Small intestine (tissue), 7 donors: ENCODE results near the gene ELF5. TPM values are rescaled to one million over a fixed set of nuclear protein-coding genes. Genes with fewer than 3 reads are reported as not detected.

Experiments
- DNase-seq, 2 donors: peaks; one replicate each; pipeline versions ENCODE4 v3.0.0 to v3.0.0-alpha.2; 2013
- FAIRE-seq: peaks from 2 replicates; lab custom pipeline; 2012; peaks lifted over from hg19 to GRCh38; lab: Jason Lieb, UNC
- H3K27ac ChIP-seq, 3 donors: one replicate each; pipeline ENCODE4 v1.5.1; 2013; ENCODE audit warnings: low read length in 2 of 3, mild to moderate bottlenecking in 2 of 3, control low read depth in 1 of 3, inconsistent platforms in 1 of 3, low read depth in 1 of 3, moderate library complexity in 1 of 3
- H3K27me3 ChIP-seq, 3 donors: one replicate each; pipeline ENCODE4 v1.6.1; 2013; ENCODE audit warnings: low read length in 3 of 3, inconsistent platforms in 1 of 3; ENCODE audit not compliant: control insufficient read depth in 3 of 3, insufficient read depth in 3 of 3
- H3K36me3 ChIP-seq, 3 donors: one replicate each; pipeline ENCODE4 v1.6.1; 2013; ENCODE audit warnings: low read length in 3 of 3, inconsistent platforms in 1 of 3, low read depth in 1 of 3, mild to moderate bottlenecking in 1 of 3, moderate library complexity in 1 of 3; ENCODE audit not compliant: control insufficient read depth in 3 of 3, insufficient read depth in 2 of 3
- H3K4me1 ChIP-seq, 3 donors: one replicate each; pipeline ENCODE4 v1.6.1; 2013; ENCODE audit warnings: low read length in 2 of 3, inconsistent platforms in 1 of 3, low read depth in 1 of 3, mild to moderate bottlenecking in 1 of 3, moderate library complexity in 1 of 3; ENCODE audit not compliant: control insufficient read depth in 3 of 3, insufficient read depth in 2 of 3
- H3K4me3 ChIP-seq, 3 donors: one replicate each; pipeline ENCODE4 v1.5.1; 2013; ENCODE audit warnings: low read length in 3 of 3, control low read depth in 1 of 3, inconsistent platforms in 1 of 3, low read depth in 1 of 3, mild to moderate bottlenecking in 1 of 3, moderate library complexity in 1 of 3
- H3K9me3 ChIP-seq, 2 donors: one replicate each; pipeline ENCODE4 v1.6.1; 2013; ENCODE audit warnings: low read depth in 1 of 2, low read length in 1 of 2; ENCODE audit not compliant: control insufficient read depth in 2 of 2, insufficient read depth in 1 of 2
- WGBS, 3 donors: extraction: QIAGEN DNeasy Blood & Tissue Kit; methylation state at CpG; one replicate each; pipeline ENCODE4 v1.1.7; 2013; 5-methylcytosine and 5-hydroxymethylcytosine counted together
- polyA plus RNA-seq, 4 donors: library from polyadenylated mRNA; stranded (reverse) in 3 of 4; unstranded in 1 of 4; fragments of 200-250 nt in 3 of 4; fragments of 120-200 nt in 1 of 4; gene quantifications; one replicate each; pipeline versions ENCODE4 v1.2.1 to v1.2.3, GENCODE V29; 2013
- donor health status: healthy with polysubstance abuse.
- donor health status: control.
- donor health status: control.
- donor health status: Bipolar disorder and iron deficiency.
- donor health status: healthy.

Gene ELF5
- polyA plus RNA-seq, 4 donors, result not detected

DNA sequence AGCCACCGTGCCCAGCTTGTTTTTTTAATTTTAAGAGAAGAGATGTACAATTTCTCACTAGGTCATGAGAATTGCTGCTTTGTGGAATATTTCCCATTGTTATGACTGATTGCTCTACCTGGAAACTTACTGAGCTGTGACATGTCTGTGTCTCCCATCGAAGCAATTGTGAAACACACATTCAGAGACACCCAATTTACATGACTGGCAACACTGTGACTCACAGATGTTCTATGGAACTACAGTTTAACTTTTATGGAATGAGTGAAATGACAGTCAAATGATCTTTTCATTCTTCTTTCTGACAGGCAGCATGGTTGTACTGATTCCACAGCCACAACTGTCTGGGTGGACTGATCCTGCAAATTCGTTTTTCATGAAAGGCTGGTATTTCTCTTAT is 32.3 kb downstream of the ELF5 start:
- DNase-seq, result no peak
- WGBS, 3 donors, result 60 to 78% (median 72%) methylated on average over 3 of the region's 3 CpGs
- no peaks in the 10 kb centered on the region for H3K9me3 ChIP-seq
- H3K4me1 ChIP-seq, result no peaks in the 10 kb centered on the region
- no peak for FAIRE-seq
- no peak overlapping the region for H3K4me3 ChIP-seq
- H3K27ac ChIP-seq, result no peak overlapping the region
- H3K27me3 ChIP-seq, result no peaks in the 10 kb centered on the region
- H3K36me3 ChIP-seq, result no peaks in the 10 kb centered on the region

DNA sequence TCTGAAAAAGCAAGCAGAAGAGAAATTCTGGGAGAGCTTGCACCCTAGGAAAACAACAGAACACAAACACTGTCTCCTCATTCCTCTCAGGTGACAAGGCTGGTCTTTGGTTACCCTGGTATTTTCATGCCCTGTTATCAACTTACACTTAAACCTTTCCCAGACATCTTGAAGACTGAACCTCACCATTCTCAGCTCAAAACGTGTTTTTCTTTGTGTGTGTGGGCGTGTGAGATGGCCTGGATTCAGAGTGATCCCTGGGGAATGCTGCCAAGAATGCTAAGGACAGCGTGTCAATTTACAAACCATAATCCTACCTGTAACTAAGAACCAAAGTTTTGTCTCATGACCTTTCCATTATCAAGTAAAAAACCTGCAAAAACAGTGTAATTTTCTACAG is 33.3 kb downstream of the ELF5 start:
- WGBS, 3 donors, result 22 to 36% (median 36%) methylated on average over 3 of the region's 3 CpGs
- H3K36me3 ChIP-seq, result no peaks in the 10 kb centered on the region
- H3K27ac ChIP-seq, result no peak overlapping the region
- no peaks in the 10 kb centered on the region for H3K9me3 ChIP-seq
- no peaks in the 10 kb centered on the region for H3K27me3 ChIP-seq
- H3K4me3 ChIP-seq, result no peak overlapping the region
- DNase-seq (no peak), FAIRE-seq (no peak)
- H3K4me1 ChIP-seq, result no peaks in the 10 kb centered on the region

DNA sequence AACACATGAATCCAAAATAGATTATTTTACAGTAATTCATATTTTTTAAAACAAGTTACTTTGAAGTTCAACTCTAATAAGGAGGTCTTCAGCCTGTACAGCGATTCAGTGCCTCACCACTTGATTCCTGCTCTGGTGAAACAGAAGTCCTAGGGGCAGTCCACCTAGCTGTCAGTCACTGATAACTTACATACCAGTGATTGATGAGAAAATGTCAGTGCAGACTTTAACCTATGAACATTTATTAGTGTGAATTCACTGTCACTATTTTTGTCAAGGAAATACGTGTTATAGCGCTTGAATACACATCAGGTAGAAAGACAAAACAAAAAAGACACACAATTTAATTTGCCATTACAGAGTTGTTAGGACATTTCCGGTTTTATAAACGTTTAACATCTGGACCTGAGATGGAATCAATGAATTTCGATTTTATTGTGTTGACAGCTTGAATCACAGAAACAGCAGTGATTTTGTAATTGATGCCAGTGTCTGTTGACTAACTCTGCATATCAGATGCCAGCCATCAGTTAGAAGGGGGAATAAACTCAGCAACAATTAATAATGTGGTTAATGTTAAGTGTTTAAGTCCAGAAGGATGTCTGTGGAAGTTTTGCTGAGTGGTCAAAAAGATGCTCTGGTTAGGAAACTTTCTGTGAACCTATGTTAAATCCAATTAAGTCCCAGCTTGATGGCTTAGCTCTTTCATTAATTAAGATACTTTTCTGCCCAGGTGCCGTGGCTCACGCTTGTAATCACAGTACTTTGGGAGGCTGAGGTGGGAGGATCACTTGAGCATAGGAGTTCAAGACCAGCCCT is 34.5 kb downstream of the ELF5 start:
- H3K9me3 ChIP-seq, result no peaks in the 10 kb centered on the region

DNA sequence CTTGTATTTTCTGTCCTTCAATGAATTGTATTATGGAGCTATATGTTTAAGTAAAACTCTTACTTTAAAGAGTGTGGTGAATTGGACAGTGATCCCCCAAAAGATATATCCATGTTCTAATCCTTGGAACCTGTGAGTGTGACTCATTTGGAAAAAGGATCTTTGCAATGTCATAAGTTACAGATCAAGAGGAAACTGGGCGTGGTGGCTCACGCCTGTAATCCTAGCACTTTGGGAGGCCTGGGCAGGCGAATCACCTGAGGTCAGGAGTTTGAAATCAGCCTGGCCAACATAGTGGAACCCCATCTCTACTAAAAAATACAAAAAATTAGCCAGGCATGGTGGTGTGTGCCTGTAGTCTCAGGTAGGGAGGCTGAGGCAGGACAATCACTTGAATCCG is 36.7 kb downstream of the ELF5 start:
- H3K9me3 ChIP-seq, result no peaks in the 10 kb centered on the region
- H3K36me3 ChIP-seq, result peaks cover 0 to 10% (median 0%) of the 10 kb centered on the region in 3 donors
- H3K27me3 ChIP-seq, result no peaks in the 10 kb centered on the region
- H3K4me3 ChIP-seq, result no peak overlapping the region
- peak in 1 of 2 donors; percentile 27 for DNase-seq
- no peak overlapping the region for H3K27ac ChIP-seq
- no peak for FAIRE-seq
- no peaks in the 10 kb centered on the region for H3K4me1 ChIP-seq
- WGBS, 3 donors, result 55 to 83% (median 69%) methylated on average over 4 of the region's 4 CpGs

More for the DNA sequence above, 34.5 kb downstream of the ELF5 start:
- Histone ChIP-seq H3K27ac (no peak overlapping the region), H3K36me3 (peaks cover 0 to 3% (median 0%) of the 10 kb centered on the region in 3 donors), H3K27me3 (no peaks in the 10 kb centered on the region), H3K4me1 (no peaks in the 10 kb centered on the region), H3K4me3 (no peak overlapping the region)
- DNase-seq (no peak), FAIRE-seq (no peak)
- WGBS, 3 donors, result 57 to 70% (median 66%) methylated on average over 8 of the region's 8 CpGs

DNA sequence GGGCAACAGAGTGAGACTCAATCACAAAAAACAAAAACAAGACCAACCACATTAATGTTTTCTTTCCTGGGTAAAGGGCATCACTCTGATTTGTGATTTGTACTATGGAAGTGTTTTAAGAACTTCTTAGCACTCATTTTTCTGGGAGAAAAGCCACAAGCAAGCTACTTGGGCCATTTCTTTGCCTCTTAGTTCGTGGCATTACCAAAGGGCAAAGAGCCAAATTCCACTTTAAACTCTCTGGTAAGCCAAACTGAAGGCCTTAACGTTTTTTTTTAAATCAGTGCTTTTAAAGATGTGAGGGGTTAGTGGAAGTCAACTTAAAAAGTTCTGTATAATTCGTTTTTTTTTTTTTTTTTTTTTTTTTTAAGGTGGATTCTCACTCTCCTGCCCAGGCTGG is 37.9 kb downstream of the ELF5 start:
- Histone ChIP-seq H3K27ac (no peak overlapping the region), H3K9me3 (no peaks in the 10 kb centered on the region), H3K36me3 (peaks cover 6 to 16% (median 7%) of the 10 kb centered on the region in 3 donors), H3K4me1 (no peaks in the 10 kb centered on the region), H3K27me3 (no peaks in the 10 kb centered on the region), H3K4me3 (no peak overlapping the region)
- FAIRE-seq (no peak), DNase-seq (no peak)
- WGBS, 3 donors, result 34 to 46% (median 43%) methylated on average over 3 of the region's 3 CpGs

DNA sequence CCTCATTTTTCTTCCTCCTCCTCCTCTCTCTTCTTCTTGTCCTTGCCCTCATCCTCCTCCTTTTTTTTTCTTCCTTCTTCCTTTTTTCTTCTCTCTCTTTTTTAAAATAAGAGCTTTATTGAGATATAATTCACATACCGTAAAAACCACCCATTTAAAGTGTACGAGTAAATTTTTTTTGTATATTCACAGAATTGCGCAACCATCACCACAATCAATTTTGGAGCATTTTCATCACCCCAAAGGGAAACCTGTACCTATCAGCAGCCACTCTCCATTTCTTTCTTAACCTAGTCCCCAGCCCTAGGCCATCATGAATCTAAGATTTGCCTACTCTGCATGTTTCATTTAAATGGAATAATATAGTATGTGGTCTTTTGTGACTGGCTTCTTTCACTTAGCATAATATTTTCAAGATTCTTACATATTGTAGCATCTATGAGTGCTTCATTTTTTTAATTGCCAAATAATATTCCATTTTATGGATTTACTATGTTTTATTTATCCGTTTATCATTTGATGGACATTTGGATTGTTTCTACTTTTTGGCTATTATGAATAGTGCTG is 39.9 kb downstream of the ELF5 start:
- 93 to 96% (median 93%) methylated on average over 4 of the region's 4 CpGs for WGBS, 3 donors
- H3K9me3 ChIP-seq, result no peaks in the 10 kb centered on the region
- no peak overlapping the region for H3K4me3 ChIP-seq
- FAIRE-seq (no peak), DNase-seq (no peak)
- H3K36me3 ChIP-seq, result peaks cover 11 to 34% (median 14%) of the 10 kb centered on the region in 3 donors
- H3K27me3 ChIP-seq, result no peaks in the 10 kb centered on the region
- H3K4me1 ChIP-seq, result no peaks in the 10 kb centered on the region
- H3K27ac ChIP-seq, result no peak overlapping the region

DNA sequence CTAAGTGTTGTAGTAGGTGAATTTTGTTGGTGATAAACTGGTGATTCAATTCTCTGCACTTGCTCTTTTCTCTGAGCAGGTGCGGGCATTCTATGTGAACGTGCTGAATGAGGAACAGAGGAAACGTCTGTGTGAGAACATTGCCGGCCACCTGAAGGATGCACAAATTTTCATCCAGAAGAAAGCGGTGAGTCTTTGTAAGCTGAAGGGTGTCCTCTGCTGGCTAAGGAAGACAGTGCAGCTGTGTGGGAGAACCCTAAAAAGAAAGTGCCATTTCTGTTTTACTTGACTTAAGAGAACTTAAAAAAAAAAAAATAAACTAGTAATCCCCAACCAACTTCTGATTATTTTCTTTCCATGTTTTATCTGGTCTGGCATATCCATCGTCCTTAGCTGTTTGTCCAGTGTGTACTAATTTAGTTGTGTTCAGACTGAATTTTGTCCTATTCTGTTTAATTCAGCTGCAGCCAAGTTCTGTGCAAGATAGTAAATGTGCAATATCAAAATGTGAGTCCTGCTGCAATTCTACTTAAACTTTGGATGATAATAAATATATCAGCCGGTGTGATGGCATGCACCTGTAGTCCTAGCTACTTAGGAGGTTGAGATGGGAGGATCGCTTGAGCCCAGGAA is 45.3 kb downstream of the ELF5 start:
- DNase-seq (peak; percentile 12 to 36), FAIRE-seq (no peak)
- Histone ChIP-seq H3K36me3 (peaks cover 27 to 51% (median 28%) of the 10 kb centered on the region in 3 donors), H3K27me3 (no peaks in the 10 kb centered on the region), H3K9me3 (peaks cover 0 to 6% of the 10 kb centered on the region in 2 donors), H3K4me1 (no peaks in the 10 kb centered on the region), H3K4me3 (no peak overlapping the region), H3K27ac (no peak overlapping the region)
- 76 to 80% (median 80%) methylated on average over 8 of the region's 8 CpGs for WGBS, 3 donors

DNA sequence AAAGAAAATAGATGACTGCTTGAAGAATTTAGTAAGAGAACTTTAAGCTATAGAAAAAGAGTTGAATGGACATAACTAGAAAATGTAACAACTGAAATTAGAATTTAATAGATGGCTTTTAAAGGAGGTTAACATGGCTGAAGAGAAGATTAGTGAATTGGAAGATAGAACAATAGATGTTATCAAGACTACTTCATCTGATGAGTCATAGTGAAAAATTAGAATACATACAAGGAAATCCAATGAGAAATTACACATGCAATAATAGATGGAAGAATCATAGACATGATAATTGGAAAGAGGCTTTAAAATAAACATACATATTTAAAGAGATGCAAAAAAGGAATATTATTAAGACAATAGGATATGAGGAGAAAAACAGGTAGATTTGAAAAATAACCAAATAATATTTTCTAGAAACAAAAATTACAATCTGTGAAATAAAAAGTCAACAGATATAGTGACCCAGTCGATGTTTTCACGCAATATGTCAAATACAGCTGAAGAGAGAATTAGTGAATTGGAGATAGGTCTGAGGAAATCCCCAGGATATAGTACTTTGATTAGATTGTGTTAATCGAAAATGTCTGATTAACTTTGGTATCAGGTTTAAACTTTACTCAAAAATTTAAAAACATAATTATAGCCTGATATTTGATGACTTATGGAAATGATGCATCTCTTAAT is 46.6 kb downstream of the ELF5 start:
- Histone ChIP-seq H3K4me3 (no peak overlapping the region), H3K4me1 (no peaks in the 10 kb centered on the region), H3K36me3 (peaks cover 27 to 49% (median 32%) of the 10 kb centered on the region in 3 donors), H3K9me3 (peaks cover 0 to 6% of the 10 kb centered on the region in 2 donors), H3K27me3 (no peaks in the 10 kb centered on the region), H3K27ac (no peak overlapping the region)
- WGBS, 3 donors, result 81 to 96% (median 96%) methylated on average over 3 of the region's 3 CpGs
- no peak for DNase-seq
- no peak for FAIRE-seq
